H9 (cell line): Measurements from ENCODE around the gene MT1M. TPM values are rescaled to one million over a fixed set of nuclear protein-coding genes. Genes with fewer than 3 reads are reported as not detected.

Experiments
- DNase-seq: peaks from one replicate; pipeline ENCODE4 v3.0.0-alpha.2; 2017
- H2AFZ ChIP-seq: one replicate; pipeline ENCODE4 v1.6.1; 2013; ENCODE audit warnings: mild to moderate bottlenecking, low read length, control low read depth, moderate library complexity
- H2AK5ac ChIP-seq: 2 replicates; pipeline ENCODE4 v1.6.1; 2013; ENCODE audit warnings: low read length, control low read depth, mixed read lengths; ENCODE audit not compliant: insufficient read length
- H2BK120ac ChIP-seq: one replicate; pipeline ENCODE4 v1.6.1; 2013; ENCODE audit warnings: low read depth, mild to moderate bottlenecking, low read length, control low read depth, inconsistent platforms; ENCODE audit not compliant: poor library complexity, severe bottlenecking
- H2BK12ac ChIP-seq: 2 replicates; pipeline ENCODE4 v1.6.1; 2013; ENCODE audit warnings: low read length, control low read depth, mixed read lengths, low read depth; ENCODE audit not compliant: insufficient read length
- H2BK15ac ChIP-seq: 2 replicates; pipeline ENCODE4 v1.6.1; 2013; ENCODE audit warnings: low read depth, low read length, control low read depth
- H2BK20ac ChIP-seq: one replicate; pipeline ENCODE4 v1.6.1; 2013; ENCODE audit warnings: low read depth, mild to moderate bottlenecking, low read length, control low read depth, inconsistent platforms; ENCODE audit not compliant: poor library complexity, severe bottlenecking
- H2BK5ac ChIP-seq: 2 replicates; pipeline ENCODE4 v1.6.1; 2013; ENCODE audit warnings: low read length, control low read depth, mixed read lengths; ENCODE audit not compliant: insufficient read length
- H3K14ac ChIP-seq: 2 replicates; pipeline ENCODE4 v1.6.1; 2013; ENCODE audit warnings: low read length, control low read depth; ENCODE audit not compliant: insufficient read depth
- H3K18ac ChIP-seq: 2 replicates; pipeline ENCODE4 v1.6.1; 2013; ENCODE audit warnings: low read depth, mild to moderate bottlenecking, mixed read lengths, low read length, control low read depth; ENCODE audit not compliant: insufficient read length
- H3K23ac ChIP-seq: 2 replicates; pipeline ENCODE4 v1.6.1; 2013; ENCODE audit warnings: low read length, control low read depth, mixed read lengths, low read depth; ENCODE audit not compliant: insufficient read length
- H3K23me2 ChIP-seq: 2 replicates; pipeline ENCODE4 v1.6.1; 2013; ENCODE audit warnings: low read depth, mild to moderate bottlenecking, mixed read lengths, low read length, control low read depth; ENCODE audit not compliant: insufficient read length, poor library complexity, severe bottlenecking
- H3K27ac ChIP-seq: 2 replicates; pipeline ENCODE4 v1.5.1; 2013; ENCODE audit warnings: low read length, control low read depth, mixed read lengths, low read depth; ENCODE audit not compliant: insufficient read length
- H3K27me3 ChIP-seq: 2 replicates; pipeline ENCODE4 v1.6.1; 2013; ENCODE audit warnings: low read length, control low read depth, inconsistent platforms; ENCODE audit not compliant: insufficient read depth
- H3K4ac ChIP-seq: 2 replicates; pipeline ENCODE4 v1.6.1; 2013; ENCODE audit warnings: low read depth, mild to moderate bottlenecking, control low read depth, inconsistent platforms, low read length, moderate library complexity
- H3K4me1 ChIP-seq: 2 replicates; pipeline ENCODE4 v1.6.1; 2013; ENCODE audit warnings: low read length, control low read depth, inconsistent platforms; ENCODE audit not compliant: insufficient read depth
- H3K4me2 ChIP-seq: 2 replicates; pipeline ENCODE4 v1.6.1; 2013; ENCODE audit warnings: low read length, control low read depth, mixed read lengths; ENCODE audit not compliant: insufficient read length, insufficient read depth
- H3K56ac ChIP-seq: 2 replicates; pipeline ENCODE4 v1.6.1; 2013; ENCODE audit warnings: low read depth, mild to moderate bottlenecking, mixed read lengths, low read length, control low read depth; ENCODE audit not compliant: insufficient read length
- H3K79me1 ChIP-seq: 2 replicates; pipeline ENCODE4 v1.6.1; 2013; ENCODE audit warnings: low read depth, mild to moderate bottlenecking, moderate library complexity, low read length, control low read depth, inconsistent platforms; ENCODE audit not compliant: insufficient read depth, poor library complexity, severe bottlenecking
- H3K79me2 ChIP-seq: 2 replicates; pipeline ENCODE4 v1.6.1; 2013; ENCODE audit warnings: low read length, control low read depth, inconsistent platforms; ENCODE audit not compliant: insufficient read depth
- H3K9ac ChIP-seq: 2 replicates; pipeline ENCODE4 v1.6.1; 2013; ENCODE audit warnings: low read length, control low read depth, mixed read lengths; ENCODE audit not compliant: insufficient read length; ENCODE audit errors: extremely low read depth
- H3K9me3 ChIP-seq: one replicate; pipeline ENCODE4 v1.6.1; 2013; ENCODE audit warnings: low read depth, low read length, inconsistent platforms; ENCODE audit not compliant: control insufficient read depth
- H3T11ph ChIP-seq: one replicate; pipeline ENCODE4 v1.6.1; 2013; ENCODE audit warnings: mild to moderate bottlenecking, low read length, control low read depth, inconsistent platforms
- H4K20me1 ChIP-seq: one replicate; pipeline ENCODE4 v1.6.1; 2013; ENCODE audit not compliant: control insufficient read depth, insufficient read length, insufficient read depth
- H4K5ac ChIP-seq: 2 replicates; pipeline ENCODE4 v1.6.1; 2013; ENCODE audit warnings: low read depth, mild to moderate bottlenecking, mixed read lengths, low read length, control low read depth; ENCODE audit not compliant: insufficient read length
- H4K8ac ChIP-seq: replicated peaks from 2 replicates; pipeline ENCODE4 v1.6.1; 2013; ENCODE audit warnings: low read length, control low read depth, mixed read lengths, low read depth; ENCODE audit not compliant: insufficient read length
- H4K91ac ChIP-seq: 2 replicates; pipeline ENCODE4 v1.6.1; 2013; ENCODE audit warnings: low read depth, mild to moderate bottlenecking, moderate library complexity, mixed read lengths, low read length, control low read depth; ENCODE audit not compliant: insufficient read length
- H3K27ac Mint-ChIP-seq, 3 experiments: 2 replicates in 2 of 3; 3 replicates in 1 of 3; pipeline ENCODE4 v1.8.0; 2020 to 2021; ENCODE audit warnings: mixed read lengths in 3 of 3, mild to moderate bottlenecking in 1 of 3, moderate library complexity in 1 of 3
- H3K27me3 Mint-ChIP-seq: 2 replicates; pipeline ENCODE4 v1.8.0; 2021; ENCODE audit warnings: low read depth, mild to moderate bottlenecking, moderate library complexity, mixed read lengths
- H3K36me3 Mint-ChIP-seq, 3 experiments: 2 replicates in 2 of 3; 3 replicates in 1 of 3; pipeline ENCODE4 v1.8.0; 2020 to 2021; ENCODE audit warnings: low read depth in 3 of 3, mixed read lengths in 3 of 3; ENCODE audit not compliant: insufficient read depth in 1 of 3
- H3K4me1 Mint-ChIP-seq, 2 experiments: 2 replicates each; pipeline ENCODE4 v1.8.0; 2020; ENCODE audit warnings: mixed read lengths in 2 of 2
- H3K4me3 Mint-ChIP-seq, 2 experiments: 2 replicates in 1 of 2; 3 replicates in 1 of 2; pipeline ENCODE4 v1.8.0; 2020 to 2021; ENCODE audit warnings: mild to moderate bottlenecking in 2 of 2, mixed read lengths in 2 of 2, moderate library complexity in 1 of 2
- H3K9me3 Mint-ChIP-seq, 2 experiments: 2 replicates in 1 of 2; 3 replicates in 1 of 2; pipeline ENCODE4 v1.8.0; 2020; ENCODE audit warnings: mild to moderate bottlenecking in 2 of 2, mixed read lengths in 2 of 2, moderate library complexity in 1 of 2
- WGBS: extraction: QIAGEN DNeasy Blood & Tissue Kit; methylation state at CpG from one replicate; pipeline ENCODE4 v1.1.7; 2013; ENCODE audit warnings: missing lambda C conversion rate, low lambda C conversion rate, mixed read lengths; ENCODE audit not compliant: insufficient read length; ENCODE audit errors: extremely low coverage; 5-methylcytosine and 5-hydroxymethylcytosine counted together
- total RNA-seq: library from RNA; stranded (reverse); gene quantifications from 2 replicates; pipeline ENCODE4 v1.2.1, GENCODE V29; 2021
- TF ChIP-seq, protein P1 (sequence below): fragments of 200-600 bp; sonication (generic); conservative IDR thresholded peaks from 3 replicates; pipeline ENCODE4 v1.8.0; 2021; ENCODE audit warnings: antibody characterized with exemption, mild to moderate bottlenecking

Gene MT1M
- total RNA-seq, 1 experiment from 2014 or later = 1.4 TPM

DNA sequence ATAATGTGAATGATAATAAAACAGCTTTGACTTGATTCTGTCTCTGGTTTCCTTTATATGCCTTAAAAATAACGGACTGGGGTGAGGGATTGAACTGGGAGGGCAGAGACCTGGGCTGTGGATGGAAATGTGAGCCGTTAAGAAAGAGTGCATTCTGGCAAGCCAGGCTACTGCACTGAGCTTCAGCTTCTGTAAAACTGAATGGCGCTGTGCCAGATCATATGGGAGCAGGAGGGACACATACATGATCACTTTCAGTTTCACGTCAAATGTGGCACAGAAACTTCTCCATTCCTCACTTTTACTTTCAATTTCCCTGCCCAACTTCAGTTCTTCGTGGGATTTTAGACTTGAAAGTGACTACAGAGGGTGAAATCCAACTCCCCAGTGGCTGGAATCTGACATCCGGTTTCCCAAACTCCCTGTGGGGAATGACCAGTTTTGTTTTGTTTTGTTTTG, 23.0 kb upstream of the MT1M start:
- Histone ChIP-seq H3K23me2 (peaks cover 8% of the 10 kb centered on the region), H4K20me1 (no peaks in the 10 kb centered on the region), H2AFZ (no peak overlapping the region), H3K4me2 (peak overlapping the region; percentile 73), H3T11ph (no peak overlapping the region), H3K56ac (no peak overlapping the region), H3K23ac (no peak overlapping the region), H2BK15ac (no peak overlapping the region), H4K5ac (no peak overlapping the region), H3K79me2 (no peaks in the 10 kb centered on the region), H3K14ac (no peak overlapping the region), H4K91ac (no peak overlapping the region), H2BK20ac (no peak overlapping the region), H3K9me3 (no peaks in the 10 kb centered on the region), H2BK12ac (no peak overlapping the region), H2BK120ac (no peak overlapping the region), H3K79me1 (no peaks in the 10 kb centered on the region), H2AK5ac (no peak overlapping the region), H4K8ac (no peak overlapping the region), H3K27ac (no peak overlapping the region), H3K27me3 (peaks cover 21% of the 10 kb centered on the region; the same call in 1 of the 2 replicates), H2BK5ac (no peak overlapping the region), H3K9ac (no peak overlapping the region), H3K4me1 (peaks cover 6% of the 10 kb centered on the region; the same call in 1 of the 2 replicates), H3K4ac (no peak overlapping the region), H3K18ac (no peak overlapping the region)
- no CpG with 5 or more reads among the region's 6 CpGs for WGBS
- Mint-ChIP-seq H3K4me3 (peak overlapping the region; percentile 65 to 84), H3K36me3 (no peaks in the 10 kb centered on the region), H3K9me3 (no peaks in the 10 kb centered on the region), H3K4me1 (peaks cover 29 to 40% of the 10 kb centered on the region in 2 experiments), H3K27me3 (peaks cover 77% of the 10 kb centered on the region), H3K27ac (no peak overlapping the region)
- DNase-seq = no peak
- TF ChIP-seq, protein P1, sequence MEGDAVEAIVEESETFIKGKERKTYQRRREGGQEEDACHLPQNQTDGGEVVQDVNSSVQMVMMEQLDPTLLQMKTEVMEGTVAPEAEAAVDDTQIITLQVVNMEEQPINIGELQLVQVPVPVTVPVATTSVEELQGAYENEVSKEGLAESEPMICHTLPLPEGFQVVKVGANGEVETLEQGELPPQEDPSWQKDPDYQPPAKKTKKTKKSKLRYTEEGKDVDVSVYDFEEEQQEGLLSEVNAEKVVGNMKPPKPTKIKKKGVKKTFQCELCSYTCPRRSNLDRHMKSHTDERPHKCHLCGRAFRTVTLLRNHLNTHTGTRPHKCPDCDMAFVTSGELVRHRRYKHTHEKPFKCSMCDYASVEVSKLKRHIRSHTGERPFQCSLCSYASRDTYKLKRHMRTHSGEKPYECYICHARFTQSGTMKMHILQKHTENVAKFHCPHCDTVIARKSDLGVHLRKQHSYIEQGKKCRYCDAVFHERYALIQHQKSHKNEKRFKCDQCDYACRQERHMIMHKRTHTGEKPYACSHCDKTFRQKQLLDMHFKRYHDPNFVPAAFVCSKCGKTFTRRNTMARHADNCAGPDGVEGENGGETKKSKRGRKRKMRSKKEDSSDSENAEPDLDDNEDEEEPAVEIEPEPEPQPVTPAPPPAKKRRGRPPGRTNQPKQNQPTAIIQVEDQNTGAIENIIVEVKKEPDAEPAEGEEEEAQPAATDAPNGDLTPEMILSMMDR = peak; percentile 14; the same call in 1 of the 3 replicates
